DMS 273 (cell line): Measurements from ENCODE around the gene GLIPR2.
"Not testable (repeated sequence)": the region's sequence is repeated elsewhere in the genome, so short reads cannot be mapped to it uniquely, and the experiment has no call there.

Experiments used
- DNase-seq: peaks from one replicate; lab custom pipeline; 2025; ENCODE audit not compliant: unreplicated experiment; lab: John Stamatoyannopoulos, UW

GLIPR2 gene

DNA sequence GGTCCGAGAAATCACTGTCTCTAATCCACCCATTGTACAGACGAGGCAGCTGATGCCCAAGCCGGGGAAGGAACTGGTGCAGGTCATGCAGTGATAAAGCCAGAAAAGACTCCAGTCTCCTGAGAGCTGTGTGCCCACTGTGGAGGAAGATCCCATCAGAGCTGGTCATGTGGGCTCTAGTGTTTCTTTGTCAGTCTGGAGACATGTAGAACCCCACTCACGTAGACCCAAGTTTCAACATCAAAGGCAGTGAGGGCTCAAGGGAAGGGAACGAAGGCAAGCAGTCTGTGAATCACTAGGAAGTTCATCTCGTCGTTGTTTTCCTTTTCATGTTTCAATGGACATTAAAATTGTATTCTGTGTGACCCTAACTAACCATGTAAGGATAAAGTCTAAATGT lies 14.6 kb upstream of the GLIPR2 start:
- no peak for DNase-seq

GRCh38 chr9:36123515-36123914 lies 13.0 kb upstream of the GLIPR2 start:
- no peak for DNase-seq

GRCh38 chr9:36125062-36125855 lies 11.3 kb upstream of the GLIPR2 start:
- no peak for DNase-seq

DNA sequence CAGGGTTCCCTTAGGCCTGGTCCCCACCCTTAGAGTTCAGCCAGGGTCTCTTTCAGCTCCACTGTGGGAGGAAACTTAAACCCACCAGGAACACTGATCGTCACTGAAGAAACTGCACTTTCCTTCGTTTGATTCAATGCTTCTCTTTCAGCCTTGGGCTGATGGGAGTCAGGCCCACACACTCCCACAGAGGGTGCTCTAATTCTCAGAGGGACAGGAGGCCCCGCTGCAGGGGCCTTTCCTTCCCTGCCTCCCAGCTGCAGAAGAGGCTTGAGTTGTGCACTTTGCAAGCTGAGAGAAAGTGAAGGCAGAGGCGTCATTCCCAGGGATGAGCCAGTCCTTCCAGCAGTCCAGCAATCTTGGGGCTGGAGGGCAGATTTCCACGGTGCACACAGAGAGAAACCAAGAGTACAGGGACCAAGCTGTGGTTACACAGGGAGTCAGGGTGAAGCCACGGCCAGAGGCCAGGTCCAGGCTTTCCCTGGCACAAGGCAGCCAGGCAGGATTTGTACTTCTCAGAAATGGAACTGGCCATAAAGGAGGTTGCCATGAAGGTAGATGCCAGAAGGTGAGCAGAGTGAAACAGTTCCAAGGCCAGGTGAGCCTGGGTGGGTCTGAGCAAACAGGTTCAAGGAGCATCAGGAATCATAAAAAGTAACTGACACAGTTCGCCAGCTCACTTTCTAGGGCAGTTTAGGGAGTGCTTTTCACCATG lies 10.4 kb upstream of the GLIPR2 start:
- no peak for DNase-seq

DNA sequence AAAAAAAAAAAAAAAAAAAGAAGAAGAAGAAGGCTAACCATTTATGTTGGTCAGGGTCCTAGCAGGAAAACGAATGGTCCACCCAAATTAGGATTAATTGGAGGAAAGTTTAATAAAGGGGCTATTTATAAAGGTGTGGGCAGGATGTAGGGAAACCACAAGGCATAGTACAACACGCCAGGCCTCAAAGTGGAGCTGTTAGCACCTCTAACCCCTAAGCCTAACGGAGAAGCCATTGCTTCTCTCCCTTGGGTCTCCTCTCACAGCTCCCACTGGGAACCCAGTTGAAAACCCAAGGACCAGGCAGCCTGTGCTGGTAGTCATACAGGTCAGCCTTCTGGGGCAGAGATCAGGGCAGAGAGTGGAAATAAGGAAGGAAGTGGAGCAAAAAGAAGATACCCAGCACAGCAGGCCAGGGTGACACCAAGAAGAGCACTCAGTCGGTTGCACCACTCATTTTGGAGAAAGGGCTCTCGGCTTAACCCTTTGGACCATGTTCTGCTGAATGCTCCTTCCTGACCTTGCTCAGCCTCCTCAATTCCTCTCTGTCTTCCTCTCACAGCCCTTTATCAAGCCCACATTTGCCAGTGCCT lies 8.8 kb upstream of the GLIPR2 start:
- DNase-seq = no peak

DNA sequence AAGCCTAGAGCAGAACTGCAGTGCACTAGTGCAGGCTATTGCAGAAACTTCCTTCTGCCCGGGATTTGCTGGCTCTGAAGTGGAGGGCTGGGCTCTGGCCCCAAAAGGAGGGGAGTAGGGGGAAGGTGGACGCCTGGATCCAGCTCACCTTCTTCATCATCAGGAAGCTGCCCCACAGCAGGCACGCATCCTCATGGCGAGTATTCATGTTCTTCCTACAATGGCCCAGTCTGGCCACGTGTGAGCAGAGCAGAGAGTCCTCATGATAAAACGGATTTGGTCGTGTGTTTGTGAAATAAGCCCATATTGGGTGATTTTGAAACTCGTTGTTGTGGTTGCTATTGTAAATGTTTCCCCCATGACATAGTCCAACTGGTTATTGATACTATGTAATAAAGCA lies 8.2 kb upstream of the GLIPR2 start:
- no peak for DNase-seq

GRCh38 chr9:36129139-36129538 lies 7.4 kb upstream of the GLIPR2 start:
- no peak for DNase-seq

DNA sequence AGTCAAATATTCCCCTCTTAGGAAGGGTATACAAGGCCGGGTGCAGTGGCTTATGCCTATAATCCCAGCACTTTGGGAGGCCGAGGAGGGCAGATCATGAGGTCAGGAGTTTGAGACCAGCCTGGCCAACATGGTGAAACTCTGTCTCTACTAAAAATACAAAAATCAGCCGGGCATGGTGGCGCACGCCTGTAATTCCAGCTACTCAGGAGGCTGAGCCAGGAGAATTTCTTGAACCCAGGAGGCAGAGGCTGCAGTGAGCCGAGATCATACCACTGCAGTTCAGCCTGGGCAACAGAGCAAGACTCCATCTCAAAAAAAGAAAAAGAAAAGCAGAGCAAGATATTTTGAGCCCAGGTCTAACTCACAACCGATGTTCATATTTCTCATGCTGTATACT lies 4.9 kb upstream of the GLIPR2 start:
- not testable (repeated sequence) for DNase-seq

GRCh38 chr9:36132086-36132485 lies 4.4 kb upstream of the GLIPR2 start:
- DNase-seq = no peak

DNA sequence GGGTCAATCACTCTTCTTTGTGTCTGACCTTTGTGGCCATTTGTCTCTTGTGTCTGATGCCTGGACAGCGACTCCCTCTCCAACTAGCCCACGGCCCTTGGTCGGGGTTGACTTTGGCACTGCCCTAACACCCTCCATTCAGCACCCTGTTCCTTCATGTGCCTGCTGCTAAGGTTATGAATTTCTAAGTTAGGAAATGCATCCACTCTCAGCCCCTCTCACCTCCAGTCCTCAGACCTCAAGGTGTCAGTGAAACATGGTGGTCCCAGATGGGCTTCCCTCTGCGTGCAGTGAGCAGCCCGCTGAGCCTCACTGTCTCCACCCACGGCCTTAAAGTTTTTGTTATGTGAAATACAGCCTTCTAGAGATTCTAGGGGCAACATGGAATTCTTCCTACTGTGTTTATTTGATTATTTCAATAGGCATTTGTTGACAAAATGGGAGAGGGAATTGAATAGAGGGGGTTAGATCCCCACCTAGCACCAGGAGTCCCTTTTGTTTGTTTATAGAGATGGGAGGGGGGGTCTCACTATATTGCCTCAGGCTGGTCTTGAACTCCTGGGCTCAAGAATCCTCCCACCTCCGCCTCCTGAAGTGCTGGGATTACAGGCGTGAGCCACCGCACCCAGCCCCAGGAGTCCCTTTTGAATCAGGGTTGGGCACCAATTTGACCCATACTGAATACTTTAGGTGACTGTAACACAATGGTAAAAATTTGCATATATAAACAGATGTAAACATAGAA lies 1.6 kb upstream of the GLIPR2 start:
- DNase-seq = no peak

GRCh38 chr9:36135741-36136271 lies 727 bp upstream of the GLIPR2 start:
- no peak for DNase-seq

DNA sequence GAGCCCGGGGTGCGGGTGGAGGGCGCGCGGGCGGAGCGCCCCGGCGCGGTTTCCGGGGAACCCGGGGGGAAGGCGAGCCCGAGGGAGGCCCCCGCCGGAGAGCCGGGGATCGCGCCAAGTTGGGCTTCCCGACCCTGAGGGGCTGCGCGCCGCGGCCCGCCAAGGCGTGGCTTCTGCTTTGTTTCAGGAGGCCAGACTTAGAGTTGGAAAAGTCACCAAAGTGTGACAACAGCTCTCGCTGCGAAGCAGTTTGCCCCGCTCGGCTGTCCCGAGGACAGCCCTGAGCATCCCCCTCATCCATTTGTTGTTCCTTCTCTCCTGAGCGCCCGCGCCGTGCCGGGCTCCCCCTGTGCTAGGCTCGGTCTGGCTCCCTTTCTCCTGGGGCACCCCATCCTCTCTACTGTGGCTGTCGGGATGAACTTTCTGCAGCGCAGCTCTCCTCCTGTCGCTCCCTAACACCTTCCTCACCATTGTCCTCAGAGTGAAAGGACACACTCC lies 410 bp downstream of the GLIPR2 start:
- peak; percentile 64 for DNase-seq

GRCh38 chr9:36137392-36138004 lies 965 bp downstream of the GLIPR2 start:
- peak; percentile 35 for DNase-seq

GRCh38 chr9:36138496-36138895 lies 2.0 kb downstream of the GLIPR2 start:
- DNase-seq = no peak

- DNase-seq = no peak
Measured at GRCh38 chr9:36138901-36139300, 2.4 kb downstream of the GLIPR2 start.

GRCh38 chr9:36140086-36141084 lies 3.9 kb downstream of the GLIPR2 start:
- no peak for DNase-seq

DNA sequence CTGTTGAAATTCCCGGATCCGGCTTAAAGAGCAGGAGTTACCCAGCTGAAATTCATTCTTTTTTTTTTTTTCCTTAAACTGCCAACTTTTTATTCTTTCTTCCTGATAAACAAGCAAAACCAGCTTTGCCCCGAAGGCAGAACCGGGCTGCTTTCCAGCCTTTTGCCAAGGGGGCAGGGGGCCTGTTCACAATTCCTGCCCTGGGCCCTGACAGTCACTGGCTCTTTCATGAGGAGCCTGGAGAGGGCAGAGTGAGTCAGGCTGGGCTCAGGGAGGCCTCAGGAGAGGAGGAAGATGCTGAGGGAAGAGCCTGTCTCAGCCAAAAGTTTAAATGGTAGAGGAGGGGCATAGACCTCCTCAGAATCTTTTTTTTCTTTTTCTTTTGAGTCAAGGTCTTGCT lies 4.8 kb downstream of the GLIPR2 start:
- peak; percentile 33 for DNase-seq

DNA sequence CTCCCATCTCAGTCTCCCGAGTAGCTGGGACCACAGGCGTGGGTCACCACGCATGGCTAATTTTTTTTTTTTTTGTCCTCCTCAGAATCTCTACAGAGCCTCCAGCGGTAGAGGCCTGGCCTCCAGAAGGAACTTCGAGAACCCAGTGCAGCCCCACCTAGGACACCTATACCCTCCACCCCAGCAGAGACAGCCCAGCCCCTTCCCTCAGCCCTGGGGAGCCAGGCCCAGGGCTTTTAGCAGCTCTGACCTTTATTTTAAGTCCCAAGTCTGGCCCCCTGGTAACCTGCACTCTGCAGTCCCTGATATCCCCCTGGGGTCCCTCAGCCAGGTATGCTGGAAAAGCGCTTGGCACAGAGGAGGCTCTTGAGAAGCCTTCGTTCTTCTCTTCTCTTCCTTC lies 5.2 kb downstream of the GLIPR2 start:
- no peak for DNase-seq

DNA sequence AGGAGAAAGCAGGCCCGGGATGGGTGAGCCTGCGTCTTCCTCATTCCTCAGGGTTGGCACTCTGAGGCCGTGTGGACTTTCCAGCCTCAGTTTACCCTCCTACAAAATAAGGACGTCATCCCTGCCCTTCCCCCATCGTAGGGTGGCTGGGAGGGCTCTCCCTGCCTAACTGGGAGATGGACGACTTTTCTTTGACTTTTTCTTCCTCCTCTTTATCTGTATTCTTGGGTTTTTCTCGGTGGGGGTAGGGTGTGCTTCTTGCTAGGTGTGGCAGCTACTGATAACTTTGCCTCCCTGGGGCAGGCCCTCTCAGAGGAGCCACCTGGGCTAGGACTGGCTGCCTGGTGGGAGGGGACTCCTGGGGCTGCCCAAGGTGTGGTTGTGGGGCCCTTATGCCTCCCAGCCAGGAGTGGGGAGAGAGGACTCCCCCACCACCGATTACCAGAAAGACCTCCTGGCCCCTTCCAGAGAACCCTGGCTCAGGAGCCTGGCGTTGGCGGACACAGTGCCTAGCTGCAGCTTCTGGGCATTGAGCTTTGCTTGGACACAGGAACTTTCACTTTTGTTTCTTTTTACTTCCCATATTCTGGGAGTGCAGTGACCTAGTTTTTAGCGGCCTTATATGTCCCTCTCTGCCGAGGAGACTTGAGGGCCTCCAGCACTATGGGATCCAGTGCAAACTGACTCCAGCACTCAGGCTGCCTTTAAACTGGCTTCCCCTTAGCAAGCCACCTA lies 6.1 kb downstream of the GLIPR2 start:
- no peak for DNase-seq
